ENCODE measurements around the gene ADCYAP1R1.

Gene ADCYAP1R1

GRCh38 chr7:31106303-31107105 lies 54.4 kb downstream of the ADCYAP1R1 start:
- DNase-seq (ENCODE audit: low read depth), result no peak

- DNase-seq (ENCODE audit: low read depth), result no peak
These were observed 55.3 kb downstream of the ADCYAP1R1 start for GRCh38 chr7:31107106-31108090.

- no peak for DNase-seq (ENCODE audit: low read depth)
These were observed 56.1 kb downstream of the ADCYAP1R1 start for GRCh38 chr7:31108097-31108657.

- no peak for DNase-seq (ENCODE audit: low read depth)
These were observed 57.6 kb downstream of the ADCYAP1R1 start for GRCh38 chr7:31109751-31110150.

- DNase-seq (ENCODE audit: low read depth), result no peak
These were observed 58.4 kb downstream of the ADCYAP1R1 start for GRCh38 chr7:31110331-31111108.

GRCh38 chr7:31111109-31111451 lies 59.0 kb downstream of the ADCYAP1R1 start:
- DNase-seq (ENCODE audit: low read depth), result no peak

- DNase-seq (ENCODE audit: low read depth), result no peak
These were observed 61.6 kb downstream of the ADCYAP1R1 start for GRCh38 chr7:31113660-31114059.

GRCh38 chr7:31114593-31115343 lies 62.7 kb downstream of the ADCYAP1R1 start:
- no peak for DNase-seq (ENCODE audit: low read depth)

- no peak for DNase-seq (ENCODE audit: low read depth)
These were observed 64.5 kb downstream of the ADCYAP1R1 start for GRCh38 chr7:31116615-31117014.

- DNase-seq (ENCODE audit: low read depth), result no peak
These were observed 67.1 kb downstream of the ADCYAP1R1 start for GRCh38 chr7:31119249-31119648.

GRCh38 chr7:31120800-31121513 lies 68.8 kb downstream of the ADCYAP1R1 start:
- DNase-seq (ENCODE audit: low read depth), result no peak

GRCh38 chr7:31121601-31122000 lies 69.5 kb downstream of the ADCYAP1R1 start:
- no peak for DNase-seq (ENCODE audit: low read depth)

GRCh38 chr7:31122649-31123058 lies 70.5 kb downstream of the ADCYAP1R1 start:
- DNase-seq (ENCODE audit: low read depth), result peak; percentile 11

GRCh38 chr7:31123321-31123720 lies 71.2 kb downstream of the ADCYAP1R1 start:
- DNase-seq (ENCODE audit: low read depth), result no peak

GRCh38 chr7:31123726-31124125 lies 71.6 kb downstream of the ADCYAP1R1 start:
- DNase-seq (ENCODE audit: low read depth), result no peak

- DNase-seq (ENCODE audit: low read depth), result no peak
These were observed 73.1 kb downstream of the ADCYAP1R1 start for GRCh38 chr7:31125171-31125570.

GRCh38 chr7:31126976-31127375 lies 74.9 kb downstream of the ADCYAP1R1 start:
- DNase-seq (ENCODE audit: low read depth), result no peak

- no peak for DNase-seq (ENCODE audit: low read depth)
These were observed 77.0 kb downstream of the ADCYAP1R1 start for GRCh38 chr7:31129067-31129466.

- no peak for DNase-seq (ENCODE audit: low read depth)
These were observed 81.4 kb downstream of the ADCYAP1R1 start for GRCh38 chr7:31133497-31133896.
